Stimulated activated CD4-positive, alpha-beta T cell treated with anti-CD3 and anti-CD28 coated beads, Interleukin-1b, Interleukin-23, amount 100 ng/mL, for 24 hours (primary cell): ENCODE results near the gene MYEF2.

ENCODE experiments used
- DNase-seq, 4 experiments: peaks; one replicate each; pipeline ENCODE4 v3.0.0-alpha.2; 2020; ENCODE audit warnings: low read depth in 4 of 4, low spot score in 1 of 4

MYEF2 gene

GRCh38 chr15:48089702-48090101, 88.4 kb downstream of the MYEF2 start:
- no peak for DNase-seq

GRCh38 chr15:48087844-48088243, 90.3 kb downstream of the MYEF2 start:
- no peak for DNase-seq

- no peak for DNase-seq
Observed at GRCh38 chr15:48086576-48086975, 91.5 kb downstream of the MYEF2 start.

GRCh38 chr15:48086133-48086532, 92.0 kb downstream of the MYEF2 start:
- no peak for DNase-seq

- DNase-seq = no peak
Observed at GRCh38 chr15:48085591-48085930, 92.5 kb downstream of the MYEF2 start.

GRCh38 chr15:48084759-48085590, 93.1 kb downstream of the MYEF2 start:
- no peak for DNase-seq
